GM13976 (cell line): ENCODE measurements around the gene OR13D1.
"Not testable (repeated sequence)": the region's sequence is repeated elsewhere in the genome, so short reads cannot be mapped to it uniquely, and the experiment has no call there.

Experiments used
- DNase-seq: peaks from one replicate; pipeline ENCODE4 v3.0.0; 2012; ENCODE audit warnings: low spot score
- in situ Hi-C: fragments of 300-500 bp; cut with MboI; formaldehyde crosslinking; loops from one replicate; pipeline ENCODE4 v1.12.0; 2022; ENCODE audit warnings: low sequenced_read_pairs, mixed read lengths, inconsistent platforms; ENCODE audit not compliant: unreplicated experiment
- TF ChIP-seq, protein P1 (sequence below): IDR thresholded peaks from 2 replicates; pipeline ENCODE4 v1.5.1; 2012; ENCODE audit warnings: borderline replicate concordance, mild to moderate bottlenecking; ENCODE audit not compliant: insufficient read depth; ENCODE audit errors: extremely low read depth, missing control alignments, control extremely low read depth

The OR13D1 gene, protein sequence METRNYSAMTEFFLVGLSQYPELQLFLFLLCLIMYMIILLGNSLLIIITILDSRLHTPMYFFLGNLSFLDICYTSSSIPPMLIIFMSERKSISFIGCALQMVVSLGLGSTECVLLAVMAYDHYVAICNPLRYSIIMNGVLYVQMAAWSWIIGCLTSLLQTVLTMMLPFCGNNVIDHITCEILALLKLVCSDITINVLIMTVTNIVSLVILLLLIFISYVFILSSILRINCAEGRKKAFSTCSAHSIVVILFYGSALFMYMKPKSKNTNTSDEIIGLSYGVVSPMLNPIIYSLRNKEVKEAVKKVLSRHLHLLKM

DNA sequence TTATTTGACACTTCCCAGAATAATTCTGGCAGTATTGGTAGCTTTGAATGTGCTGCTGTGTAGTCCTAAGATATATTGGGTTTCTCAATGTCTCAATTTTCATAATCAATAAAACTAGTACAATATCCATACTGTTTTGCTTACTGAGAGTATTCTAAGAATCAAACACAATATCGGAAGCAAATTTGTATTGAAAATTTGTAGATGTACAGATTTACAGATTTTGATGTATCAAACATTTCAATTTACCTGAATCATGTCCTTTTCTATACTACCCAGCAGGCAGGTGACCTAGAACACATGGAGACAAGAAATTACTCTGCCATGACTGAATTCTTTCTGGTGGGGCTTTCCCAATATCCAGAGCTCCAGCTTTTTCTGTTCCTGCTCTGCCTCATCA, at the start of gene OR13D1:
Gene OR13D1, plus strand, starts transcription at position 301 of the 400 bp plus-strand sequence. Its CDS starts 0 bp downstream, at position 301.
- in situ Hi-C loops: no loop called here
- DNase-seq: no peak
- TF ChIP-seq, protein P1, sequence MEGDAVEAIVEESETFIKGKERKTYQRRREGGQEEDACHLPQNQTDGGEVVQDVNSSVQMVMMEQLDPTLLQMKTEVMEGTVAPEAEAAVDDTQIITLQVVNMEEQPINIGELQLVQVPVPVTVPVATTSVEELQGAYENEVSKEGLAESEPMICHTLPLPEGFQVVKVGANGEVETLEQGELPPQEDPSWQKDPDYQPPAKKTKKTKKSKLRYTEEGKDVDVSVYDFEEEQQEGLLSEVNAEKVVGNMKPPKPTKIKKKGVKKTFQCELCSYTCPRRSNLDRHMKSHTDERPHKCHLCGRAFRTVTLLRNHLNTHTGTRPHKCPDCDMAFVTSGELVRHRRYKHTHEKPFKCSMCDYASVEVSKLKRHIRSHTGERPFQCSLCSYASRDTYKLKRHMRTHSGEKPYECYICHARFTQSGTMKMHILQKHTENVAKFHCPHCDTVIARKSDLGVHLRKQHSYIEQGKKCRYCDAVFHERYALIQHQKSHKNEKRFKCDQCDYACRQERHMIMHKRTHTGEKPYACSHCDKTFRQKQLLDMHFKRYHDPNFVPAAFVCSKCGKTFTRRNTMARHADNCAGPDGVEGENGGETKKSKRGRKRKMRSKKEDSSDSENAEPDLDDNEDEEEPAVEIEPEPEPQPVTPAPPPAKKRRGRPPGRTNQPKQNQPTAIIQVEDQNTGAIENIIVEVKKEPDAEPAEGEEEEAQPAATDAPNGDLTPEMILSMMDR: no peak

DNA sequence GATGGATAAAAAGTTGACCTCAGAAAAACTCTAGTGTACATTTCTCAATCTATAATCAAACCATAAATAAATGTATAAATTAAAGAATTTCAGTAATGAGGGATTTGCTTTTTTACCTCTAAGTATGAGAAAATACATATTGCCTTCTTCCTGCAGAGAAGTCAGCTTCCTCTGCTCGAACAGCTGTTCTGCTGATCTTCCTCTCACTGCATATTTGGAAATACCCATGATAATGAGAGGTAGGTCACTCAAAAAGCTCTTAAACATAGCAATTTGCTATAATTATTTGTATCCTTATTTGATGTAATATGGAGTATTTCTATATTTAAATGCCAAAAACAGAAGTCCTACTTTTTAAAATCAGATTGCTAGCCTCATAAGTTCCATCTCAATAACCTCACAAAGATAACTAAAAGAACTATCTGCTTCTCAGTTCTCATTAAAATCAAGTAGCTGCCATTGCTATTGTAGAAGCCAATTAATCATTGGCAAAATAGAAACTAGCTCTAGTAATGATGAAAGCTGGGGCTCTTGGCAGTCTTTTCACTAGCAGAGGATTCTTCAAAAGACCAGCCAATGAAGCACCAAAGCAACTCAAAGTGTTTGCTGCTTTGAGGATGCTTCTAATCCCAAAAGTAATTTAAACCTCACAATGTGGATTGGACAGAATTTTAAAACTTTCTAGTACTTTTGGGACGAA, 35.7 kb upstream of the OR13D1 start:
- in situ Hi-C loops: no loop called here
- no peak for DNase-seq
- TF ChIP-seq, protein P1: no peak

DNA sequence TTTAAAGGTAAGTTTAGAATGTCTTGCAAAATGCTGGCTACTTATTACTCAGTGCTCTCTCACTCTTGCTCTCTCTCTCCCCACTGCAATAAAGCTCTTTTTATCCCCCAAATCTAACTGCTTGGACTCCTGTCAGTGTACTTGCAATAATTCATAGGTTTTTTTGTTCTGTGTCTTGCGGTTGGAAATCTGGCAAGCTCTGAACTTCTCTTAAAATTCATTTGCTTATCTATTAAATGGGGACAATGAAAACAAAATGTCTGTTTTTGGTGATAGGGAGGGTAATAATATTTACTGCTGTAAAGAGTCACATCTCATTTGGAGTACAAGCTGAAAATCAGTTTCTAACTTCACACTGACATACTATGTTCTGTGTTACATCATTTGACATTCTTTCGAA, 18.7 kb upstream of the OR13D1 start:
- no peak for DNase-seq
- TF ChIP-seq, protein P1: no peak
- in situ Hi-C loops: no loop called here

DNA sequence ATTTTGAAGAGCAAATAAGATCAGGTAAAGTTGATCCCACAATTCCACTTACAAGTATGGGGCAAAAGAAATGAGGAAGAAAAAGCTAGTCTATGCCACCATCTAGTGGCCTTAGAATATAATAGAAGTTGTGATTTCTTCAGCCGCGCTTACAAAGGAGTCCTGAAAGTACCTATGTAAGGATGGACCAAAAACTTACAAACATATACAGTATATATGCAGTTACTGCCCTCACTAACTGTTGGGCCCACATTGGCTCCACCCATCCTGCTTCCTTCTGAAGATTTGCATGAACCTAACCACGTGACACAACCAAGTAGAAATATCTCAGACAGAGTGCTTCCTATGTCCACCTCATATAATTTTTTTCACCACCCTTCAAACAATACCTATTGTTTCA, 11.7 kb upstream of the OR13D1 start:
- DNase-seq: peak; percentile 30
- in situ Hi-C loops: no loop called here
- TF ChIP-seq, protein P1: peak; percentile 15

DNA sequence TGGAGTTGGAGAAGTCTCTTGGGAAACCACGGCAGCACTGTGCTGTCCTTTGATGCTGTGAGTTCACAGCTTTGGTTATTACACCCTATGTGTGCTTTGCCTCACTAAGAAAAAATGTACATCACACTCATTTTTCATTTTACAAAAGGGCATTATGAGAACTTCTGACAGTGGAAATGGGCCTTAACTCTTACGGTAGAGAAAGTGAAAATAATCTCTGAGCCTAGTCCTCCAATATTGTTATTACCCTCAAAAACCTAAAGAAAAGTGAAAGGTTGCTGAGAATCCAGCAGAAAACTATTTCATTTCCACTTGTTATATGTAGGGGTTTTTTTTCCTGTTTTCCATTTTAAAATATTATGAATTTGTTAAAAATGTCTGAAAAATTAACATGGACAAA, 8.2 kb upstream of the OR13D1 start:
- in situ Hi-C loops: no loop called here
- no peak for DNase-seq
- TF ChIP-seq, protein P1: no peak

DNA sequence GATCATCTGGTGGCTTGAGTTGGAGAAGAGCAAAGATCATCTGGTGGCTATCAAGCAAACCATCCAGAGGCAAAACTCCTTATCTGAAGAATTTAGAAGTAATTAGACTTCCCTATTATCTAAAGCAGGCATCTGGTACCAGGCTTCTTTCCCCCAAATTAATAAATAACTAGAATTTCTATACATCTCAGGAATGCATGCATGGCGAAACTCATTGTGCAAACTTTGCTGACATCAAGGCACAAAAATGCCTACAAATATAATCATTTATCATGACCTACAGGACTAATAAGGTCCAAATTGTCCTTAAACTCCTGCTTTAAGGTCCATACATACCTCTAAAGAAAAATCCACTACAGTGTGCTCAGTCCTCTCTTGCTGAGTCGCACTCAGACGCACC, 6.0 kb downstream of the OR13D1 start:
- in situ Hi-C loops: no loop called here
- no peak for DNase-seq
- TF ChIP-seq, protein P1: no peak

DNA sequence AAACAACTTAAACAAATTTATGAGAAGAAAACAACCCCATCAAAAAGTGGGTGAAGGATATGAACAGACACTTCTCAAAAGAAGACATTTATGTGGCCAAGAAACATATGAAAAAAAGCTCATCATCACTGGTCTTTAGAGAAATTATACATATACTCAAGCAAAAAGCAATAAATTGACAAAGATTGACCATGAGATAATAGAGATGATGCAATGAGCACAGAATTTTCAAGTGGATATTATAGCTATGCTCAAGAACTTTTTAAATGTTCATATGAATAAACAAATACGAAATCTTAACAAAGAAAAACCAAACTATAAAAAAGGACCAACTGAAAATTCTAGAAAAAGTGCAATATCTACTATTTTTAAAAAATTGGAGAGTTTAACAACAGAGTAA, 14.4 kb downstream of the OR13D1 start:
- in situ Hi-C loops, DNase-seq: not testable (repeated sequence)
